Neuronal stem cell (in vitro differentiated cells): Measurements from ENCODE around the gene CABLES2.
A peak's percentile ranks its signal among the peaks of the same experiment; 100 is the strongest.

Experiments
- DNase-seq: peaks from one replicate; pipeline ENCODE4 v3.0.0-alpha.2; 2013; ENCODE audit warnings: low spot score
- H2AFZ ChIP-seq: one replicate; pipeline ENCODE4 v1.6.1; 2013; ENCODE audit warnings: mild to moderate bottlenecking, low read length, inconsistent platforms
- H2AK5ac ChIP-seq: 2 replicates; pipeline ENCODE4 v1.6.1; 2013; ENCODE audit warnings: low read depth, mild to moderate bottlenecking, inconsistent platforms, low read length, moderate library complexity, mixed read lengths
- H2BK120ac ChIP-seq: 2 replicates; pipeline ENCODE4 v1.6.1; 2013; ENCODE audit warnings: low read depth, mild to moderate bottlenecking, inconsistent platforms, low read length, moderate library complexity, mixed read lengths
- H2BK12ac ChIP-seq: one replicate; pipeline ENCODE4 v1.6.1; 2013; ENCODE audit warnings: low read length, inconsistent platforms
- H2BK15ac ChIP-seq: 2 replicates; pipeline ENCODE4 v1.6.1; 2013; ENCODE audit warnings: mild to moderate bottlenecking, low read length, inconsistent platforms, mixed read lengths
- H2BK5ac ChIP-seq: one replicate; pipeline ENCODE4 v1.6.1; 2013; ENCODE audit warnings: inconsistent platforms, mild to moderate bottlenecking, low read length, moderate library complexity
- H3K14ac ChIP-seq: one replicate; pipeline ENCODE4 v1.6.1; 2013; ENCODE audit warnings: low read length, inconsistent platforms
- H3K18ac ChIP-seq: 2 replicates; pipeline ENCODE4 v1.6.1; 2013; ENCODE audit warnings: low read length, inconsistent platforms
- H3K23ac ChIP-seq: 2 replicates; pipeline ENCODE4 v1.6.1; 2013; ENCODE audit warnings: low read depth, mild to moderate bottlenecking, mixed read lengths, low read length, inconsistent platforms; ENCODE audit not compliant: poor library complexity
- H3K27ac ChIP-seq: replicated peaks from 3 replicates; pipeline ENCODE4 v1.5.1; 2013; ENCODE audit warnings: low read length, inconsistent platforms
- H3K27me3 ChIP-seq, 3 experiments: 2 replicates each; pipeline ENCODE4 v1.6.1; 2013; ENCODE audit warnings: low read length in 3 of 3, mild to moderate bottlenecking in 2 of 3, inconsistent platforms in 1 of 3, low read depth in 1 of 3, mixed read lengths in 1 of 3, moderate library complexity in 1 of 3; ENCODE audit not compliant: control insufficient read depth in 3 of 3, insufficient read depth in 3 of 3
- H3K36me3 ChIP-seq, 2 donors: replicated peaks in 1 of 2; 2 replicates each; pipeline ENCODE4 v1.6.1; 2013; ENCODE audit warnings: low read length in 2 of 2; ENCODE audit not compliant: control insufficient read depth in 2 of 2, insufficient read depth in 2 of 2
- H3K4ac ChIP-seq: 2 replicates; pipeline ENCODE4 v1.6.1; 2013; ENCODE audit warnings: inconsistent platforms, mild to moderate bottlenecking, low read length, moderate library complexity
- H3K4me1 ChIP-seq, 2 donors: 1 replicate in 1 of 2; 2 replicates in 1 of 2; pipeline ENCODE4 v1.6.1; 2013; ENCODE audit warnings: low read length in 2 of 2, low read depth in 1 of 2; ENCODE audit not compliant: control insufficient read depth in 2 of 2, insufficient read depth in 1 of 2
- H3K4me2 ChIP-seq: one replicate; pipeline ENCODE4 v1.6.1; 2013; ENCODE audit warnings: mild to moderate bottlenecking, low read length, inconsistent platforms; ENCODE audit not compliant: insufficient read depth, poor library complexity, severe bottlenecking
- H3K4me3 ChIP-seq, 2 donors: 2 replicates each; pipeline ENCODE4 v1.5.1; 2013; ENCODE audit warnings: low read length in 2 of 2, mild to moderate bottlenecking in 2 of 2, inconsistent platforms in 1 of 2, moderate library complexity in 1 of 2
- H3K79me1 ChIP-seq: one replicate; pipeline ENCODE4 v1.6.1; 2013; ENCODE audit warnings: low read depth, mild to moderate bottlenecking, inconsistent platforms, low read length, moderate library complexity
- H3K9ac ChIP-seq: one replicate; pipeline ENCODE4 v1.6.1; 2013; ENCODE audit warnings: mild to moderate bottlenecking, low read depth, low read length, inconsistent platforms; ENCODE audit not compliant: poor library complexity
- H3K9me3 ChIP-seq, 2 donors: replicated peaks in 1 of 2; 2 replicates each; pipeline versions ENCODE3 to v1.6.1; 2013; ENCODE audit warnings: low read length in 2 of 2, mild to moderate bottlenecking in 2 of 2, inconsistent platforms in 1 of 2, low read depth in 1 of 2, mixed read lengths in 1 of 2, moderate library complexity in 1 of 2; ENCODE audit not compliant: control insufficient read depth in 2 of 2, insufficient read depth in 1 of 2
- H4K8ac ChIP-seq: one replicate; pipeline ENCODE4 v1.6.1; 2013; ENCODE audit warnings: low read depth, mild to moderate bottlenecking, inconsistent platforms, low read length, moderate library complexity
- H4K91ac ChIP-seq: one replicate; pipeline ENCODE4 v1.6.1; 2013; ENCODE audit warnings: low read length, low read depth, mild to moderate bottlenecking, inconsistent platforms; ENCODE audit not compliant: poor library complexity
- WGBS, 2 donors: extraction: QIAGEN DNeasy Blood & Tissue Kit; methylation state at CpG; one replicate each; pipeline ENCODE4 v1.1.7; 2013; ENCODE audit warnings: missing lambda C conversion rate in 2 of 2, mixed read lengths in 1 of 2; ENCODE audit not compliant: insufficient read length in 2 of 2, insufficient replicate concordance in 1 of 2; ENCODE audit errors: extremely low coverage in 2 of 2; 5-methylcytosine and 5-hydroxymethylcytosine counted together

Gene CABLES2

GRCh38 chr20:62441987-62442539 lies 35.0 kb upstream of the CABLES2 start:
- H3K9me3 ChIP-seq, result peaks cover 0 to 2% of the 10 kb centered on the region in 2 donors
- H4K8ac ChIP-seq, result no peak overlapping the region
- H2BK5ac ChIP-seq, result no peak overlapping the region
- peak overlapping the region; percentile 56 for H3K14ac ChIP-seq
- H3K27me3 ChIP-seq, result peaks cover 0 to 55% (median 0%) of the 10 kb centered on the region in 3 experiments
- H2BK15ac ChIP-seq, result no peak overlapping the region
- H2BK120ac ChIP-seq, result peak overlapping the region; percentile 61
- H3K36me3 ChIP-seq, result no peaks in the 10 kb centered on the region
- H2AFZ ChIP-seq, result no peak overlapping the region
- WGBS, 2 donors, result no CpG with 5 or more reads among the region's 16 CpGs
- H3K18ac ChIP-seq, result peak overlapping the region; percentile 11
- H3K4me2 ChIP-seq, result no peak overlapping the region
- DNase-seq, result no peak
- no peak overlapping the region for H3K27ac ChIP-seq
- no peak overlapping the region for H4K91ac ChIP-seq
- peak overlapping the region; percentile 75 for H2AK5ac ChIP-seq
- no peaks in the 10 kb centered on the region for H3K79me1 ChIP-seq
- H2BK12ac ChIP-seq, result no peak overlapping the region
- peak overlapping the region; percentile 65 for H3K23ac ChIP-seq
- H3K4me3 ChIP-seq, result no peak overlapping the region
- H3K4ac ChIP-seq, result no peak overlapping the region
- no peaks in the 10 kb centered on the region for H3K4me1 ChIP-seq
- no peak overlapping the region for H3K9ac ChIP-seq

GRCh38 chr20:62439218-62439617 lies 32.1 kb upstream of the CABLES2 start:
- Histone ChIP-seq H3K4ac (no peak overlapping the region), H3K36me3 (no peaks in the 10 kb centered on the region), H3K4me2 (no peak overlapping the region), H3K4me3 (no peak overlapping the region), H3K14ac (no peak overlapping the region), H2BK120ac (no peak overlapping the region), H2AFZ (no peak overlapping the region), H4K91ac (no peak overlapping the region), H3K9ac (no peak overlapping the region), H4K8ac (no peak overlapping the region), H3K27me3 (peaks cover 0 to 74% (median 2%) of the 10 kb centered on the region in 3 experiments), H3K4me1 (no peaks in the 10 kb centered on the region), H3K79me1 (no peaks in the 10 kb centered on the region), H3K18ac (no peak overlapping the region), H3K27ac (no peak overlapping the region), H2BK15ac (no peak overlapping the region), H3K9me3 (peaks cover 0 to 2% of the 10 kb centered on the region in 2 donors), H2BK12ac (no peak overlapping the region), H2BK5ac (no peak overlapping the region), H3K23ac (peak overlapping the region; percentile 61), H2AK5ac (peak overlapping the region; percentile 69)
- no CpG with 5 or more reads among the region's 5 CpGs for WGBS, 2 donors
- DNase-seq, result no peak

GRCh38 chr20:62437927-62438326 lies 30.8 kb upstream of the CABLES2 start:
- H3K14ac ChIP-seq, result peak overlapping the region; percentile 63
- H2BK5ac ChIP-seq, result no peak overlapping the region
- no peak overlapping the region for H3K4ac ChIP-seq
- no peak for DNase-seq
- H3K27ac ChIP-seq, result no peak overlapping the region
- no peaks in the 10 kb centered on the region for H3K4me1 ChIP-seq
- no CpG with 5 or more reads among the region's 24 CpGs for WGBS, 2 donors
- peak overlapping the region; percentile 6 for H4K8ac ChIP-seq
- no peaks in the 10 kb centered on the region for H3K36me3 ChIP-seq
- no peak overlapping the region for H2BK12ac ChIP-seq
- H4K91ac ChIP-seq, result no peak overlapping the region
- no peak overlapping the region for H3K9ac ChIP-seq
- H2AFZ ChIP-seq, result no peak overlapping the region
- H2AK5ac ChIP-seq, result peak overlapping the region; percentile 65
- peaks cover 0 to 83% (median 2%) of the 10 kb centered on the region in 3 experiments for H3K27me3 ChIP-seq
- H3K79me1 ChIP-seq, result no peaks in the 10 kb centered on the region
- H3K18ac ChIP-seq, result peak overlapping the region; percentile 66
- H3K9me3 ChIP-seq, result peaks cover 0 to 2% of the 10 kb centered on the region in 2 donors
- H2BK15ac ChIP-seq, result no peak overlapping the region
- no peak overlapping the region for H3K4me3 ChIP-seq
- no peak overlapping the region for H3K4me2 ChIP-seq
- H3K23ac ChIP-seq, result peak overlapping the region; percentile 47
- H2BK120ac ChIP-seq, result no peak overlapping the region

GRCh38 chr20:62437496-62437895 lies 30.4 kb upstream of the CABLES2 start:
- H3K27ac ChIP-seq, result no peak overlapping the region
- no CpG with 5 or more reads among the region's 12 CpGs for WGBS, 2 donors

More at GRCh38 chr20:62437496-62437895, 30.4 kb upstream of the CABLES2 start:
- H3K4me2 ChIP-seq, result no peak overlapping the region
- H4K91ac ChIP-seq, result no peak overlapping the region
- H4K8ac ChIP-seq, result no peak overlapping the region
- no peak overlapping the region for H2BK12ac ChIP-seq
- no peak for DNase-seq
- no peak overlapping the region for H3K14ac ChIP-seq
- no peak overlapping the region for H3K4ac ChIP-seq
- H2BK15ac ChIP-seq, result peak overlapping the region; percentile 31
- peaks cover 0 to 2% of the 10 kb centered on the region in 2 donors for H3K9me3 ChIP-seq
- no peak overlapping the region for H2AK5ac ChIP-seq
- H3K36me3 ChIP-seq, result no peaks in the 10 kb centered on the region
- no peak overlapping the region for H2BK5ac ChIP-seq
- no peak overlapping the region for H2AFZ ChIP-seq
- H3K23ac ChIP-seq, result no peak overlapping the region
- H3K4me1 ChIP-seq, result no peaks in the 10 kb centered on the region
- H3K4me3 ChIP-seq, result no peak overlapping the region
- H2BK120ac ChIP-seq, result no peak overlapping the region
- no peak overlapping the region for H3K18ac ChIP-seq
- peaks cover 0 to 85% (median 2%) of the 10 kb centered on the region in 3 experiments for H3K27me3 ChIP-seq
- no peaks in the 10 kb centered on the region for H3K79me1 ChIP-seq
- H3K9ac ChIP-seq, result no peak overlapping the region
